GM18858 (cell line): Measurements from ENCODE around the gene MCRIP1.

Source experiments
- ATAC-seq: cut with Tn5 transposase; IDR thresholded peaks from one replicate; pipeline ENCODE4 v1.9.1; 2021; ENCODE audit not compliant: unreplicated experiment

The MCRIP1 gene

GRCh38 chr17:81805707-81806460 lies 27.2 kb downstream of the MCRIP1 start:
- no peak for ATAC-seq

DNA sequence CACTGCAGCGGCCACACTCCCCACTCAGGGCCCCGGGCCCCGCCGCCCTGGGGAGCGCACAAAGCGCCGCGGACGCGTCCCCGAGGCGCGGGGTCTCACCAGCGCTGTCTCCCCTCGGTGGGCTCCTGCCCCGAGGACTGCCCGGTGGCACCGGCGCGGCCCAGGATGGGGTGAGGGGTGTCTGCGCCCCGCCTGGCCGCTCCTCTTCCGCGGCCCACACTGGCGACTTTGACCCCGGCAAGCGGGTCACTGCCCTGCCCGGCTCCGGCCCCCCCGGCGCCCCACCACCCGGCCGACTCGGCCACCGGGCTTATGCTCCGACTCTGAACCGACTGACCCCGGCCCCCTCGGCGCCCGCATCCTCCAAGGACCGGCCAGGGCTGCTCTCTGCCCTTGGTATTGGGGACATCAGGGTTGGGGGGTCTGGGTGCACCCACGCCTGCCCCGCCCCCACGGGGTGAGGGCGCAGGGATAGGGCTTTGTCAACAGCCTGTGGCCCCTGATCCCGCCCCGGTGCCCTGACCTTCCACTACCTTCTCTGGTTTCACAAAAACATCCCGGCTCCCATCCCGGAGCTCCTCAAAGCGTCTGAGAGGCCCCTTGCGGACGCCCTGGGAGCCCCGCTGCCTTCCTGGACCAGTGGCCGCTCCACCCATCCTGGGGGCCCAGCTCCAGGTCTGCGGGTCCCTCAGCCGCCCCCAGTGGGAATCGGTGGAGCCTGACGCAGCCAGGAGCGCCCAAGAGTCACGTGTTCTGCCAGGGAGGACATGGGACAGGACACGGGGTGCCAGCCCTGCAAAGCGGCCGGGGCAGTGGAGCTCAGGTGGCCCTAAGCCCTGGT lies 28.3 kb downstream of the MCRIP1 start:
- ATAC-seq, result no peak

DNA sequence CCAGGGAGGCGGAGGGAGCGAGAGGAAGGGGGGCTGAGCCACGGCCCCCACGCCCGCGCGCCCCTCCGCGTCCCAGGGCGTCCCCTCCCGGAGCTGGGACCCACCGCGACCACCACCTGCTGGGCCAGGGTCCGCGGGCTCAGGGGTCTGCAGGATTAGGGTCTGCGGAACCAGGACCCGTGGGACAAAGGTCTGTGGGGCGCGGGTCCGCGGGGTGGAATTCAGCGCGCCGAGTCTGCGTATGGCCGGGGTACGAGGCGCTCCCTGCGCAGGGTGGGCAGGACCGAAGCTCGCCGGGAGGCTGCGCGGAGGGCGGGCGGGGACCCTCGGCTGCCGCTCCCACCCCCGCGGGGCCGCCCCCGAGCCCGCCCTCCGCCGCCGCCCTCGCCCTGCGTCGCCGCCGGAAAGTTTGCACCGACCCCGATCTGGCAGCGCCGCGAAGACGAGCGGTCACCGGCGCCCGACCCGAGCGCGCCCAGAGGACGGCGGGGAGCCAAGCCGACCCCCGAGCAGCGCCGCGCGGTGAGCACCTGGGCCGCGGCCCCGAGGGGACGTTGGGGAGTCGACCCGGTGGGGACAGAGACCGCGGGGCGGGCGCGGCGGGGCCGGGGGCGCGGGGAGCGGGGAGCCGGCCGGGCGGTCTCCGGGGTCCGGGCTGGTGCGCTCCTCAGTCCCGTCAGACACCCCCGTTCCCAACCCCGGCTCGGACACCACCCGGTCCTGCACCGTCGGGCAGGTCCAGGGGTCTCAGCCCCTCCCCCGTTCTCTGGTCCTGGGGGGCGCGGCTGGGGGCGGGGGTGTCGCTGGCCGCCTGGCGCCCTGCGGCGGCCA lies 29.1 kb downstream of the MCRIP1 start, which contains the start of gene GCGR:
GCGR (plus strand) TSS at position 423 of the 831 bp plus-strand sequence. CDS start 4,869 bp downstream, outside the sequence.
- ATAC-seq, result no peak

- no peak for ATAC-seq
Measured at GRCh38 chr17:81802856-81803643, 30.0 kb downstream of the MCRIP1 start.

- no peak for ATAC-seq
Measured at GRCh38 chr17:81802048-81802758, 30.9 kb downstream of the MCRIP1 start.

DNA sequence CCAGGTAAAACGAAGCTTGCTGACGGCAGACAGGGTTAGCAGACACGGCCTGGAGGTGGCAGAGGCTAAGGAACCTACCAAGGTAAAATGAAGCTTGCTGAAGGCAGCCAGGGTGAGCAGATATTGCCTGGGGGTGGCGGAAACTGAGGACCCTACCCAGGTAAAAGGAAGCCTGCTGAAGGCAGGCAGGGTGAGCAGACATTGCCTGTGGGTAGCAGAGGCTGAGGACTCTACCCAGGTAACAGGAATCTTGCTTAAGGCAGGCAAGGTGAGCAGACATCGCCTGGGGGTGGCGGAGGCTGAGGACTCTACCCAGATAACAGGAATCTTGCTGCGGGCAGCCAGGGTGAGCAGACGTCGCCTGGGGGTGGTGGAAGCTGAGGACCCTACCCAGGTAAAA lies 31.8 kb downstream of the MCRIP1 start:
- ATAC-seq, result no peak

DNA sequence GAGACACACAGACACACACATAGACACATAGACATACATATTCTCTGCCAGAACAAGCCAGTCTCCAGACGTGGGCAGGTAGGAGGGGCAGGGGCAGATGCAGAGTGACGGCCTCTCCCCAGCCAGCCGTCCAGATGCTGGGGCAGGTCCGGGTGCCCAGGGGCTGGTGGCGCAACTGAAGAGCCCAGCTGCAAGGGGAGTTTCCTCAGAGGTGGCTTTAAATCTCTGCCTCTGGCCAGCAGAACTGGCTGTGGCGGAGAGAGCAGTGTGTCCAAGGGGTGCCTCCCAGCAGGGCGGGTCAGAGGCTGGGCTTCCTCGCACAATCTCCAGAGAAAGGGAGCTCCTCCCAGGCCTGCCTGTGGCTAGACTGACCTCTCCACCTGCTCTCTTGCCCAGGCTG lies 38.6 kb downstream of the MCRIP1 start:
- ATAC-seq, result no peak

GRCh38 chr17:81794074-81794476 lies 39.0 kb downstream of the MCRIP1 start:
- ATAC-seq, result no peak

GRCh38 chr17:81792675-81793615 lies 40.1 kb downstream of the MCRIP1 start:
- ATAC-seq, result no peak
